Effector memory CD8-positive, alpha-beta T cell (primary cell): ENCODE measurements around the gene TMEM214.
A peak's percentile ranks its signal among the peaks of the same experiment; 100 is the strongest.

Source experiments
- ATAC-seq: fragments of 150-1000 bp; cut with Tn5 transposase; replicated peaks from 2 replicates; pipeline ENCODE4 v1.10.0; 2021; ENCODE audit warnings: mild to moderate bottlenecking, moderate library complexity
- DNase-seq, 3 experiments: peaks; one replicate each; pipeline ENCODE4 v3.0.0; 2021
- H3K27ac Mint-ChIP-seq, 2 donors: one replicate each; pipeline ENCODE4 v1.8.0; 2022; ENCODE audit warnings: mild to moderate bottlenecking in 2 of 2, mixed read lengths in 2 of 2, moderate library complexity in 2 of 2
- H3K27me3 Mint-ChIP-seq, 2 donors: one replicate each; pipeline ENCODE4 v1.8.0; 2022; ENCODE audit warnings: mixed read lengths in 2 of 2
- H3K36me3 Mint-ChIP-seq: one replicate; pipeline ENCODE4 v1.8.0; 2022; ENCODE audit warnings: mild to moderate bottlenecking, moderate library complexity, mixed read lengths; ENCODE audit not compliant: insufficient read depth
- H3K4me1 Mint-ChIP-seq, 2 donors: one replicate each; pipeline ENCODE4 v1.8.0; 2022; ENCODE audit warnings: low read depth in 2 of 2, mixed read lengths in 2 of 2
- H3K4me3 Mint-ChIP-seq, 2 donors: one replicate each; pipeline ENCODE4 v1.8.0; 2022; ENCODE audit warnings: mild to moderate bottlenecking in 2 of 2, mixed read lengths in 2 of 2, moderate library complexity in 2 of 2
- H3K9me3 Mint-ChIP-seq, 2 donors: one replicate each; pipeline ENCODE4 v1.8.0; 2022; ENCODE audit warnings: mixed read lengths in 2 of 2

The TMEM214 gene

DNA sequence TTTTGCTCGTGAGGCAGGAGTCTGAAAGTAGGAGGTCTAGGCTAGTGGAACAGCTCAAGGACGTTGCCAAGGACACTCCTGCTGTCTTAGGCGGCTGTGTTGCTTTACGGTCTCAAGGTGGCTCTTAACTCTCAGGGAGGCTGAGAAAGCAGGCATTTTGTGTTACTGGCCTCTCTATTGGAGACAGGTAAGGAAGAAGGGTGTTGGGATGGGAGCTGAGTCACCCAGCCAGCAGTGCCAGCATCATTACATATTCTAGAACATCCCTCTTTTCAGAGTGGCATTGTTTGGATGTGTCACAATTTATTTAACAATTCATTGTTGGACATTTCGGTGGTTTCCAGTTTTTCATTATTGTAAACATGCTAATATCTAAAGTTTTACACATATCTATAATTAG lies 30.8 kb upstream of the TMEM214 start:
- ATAC-seq (no peak), DNase-seq (no peak)
- no peak overlapping the region for H3K4me3 Mint-ChIP-seq
- no peaks in the 10 kb centered on the region for H3K4me1 Mint-ChIP-seq
- no peaks in the 10 kb centered on the region for H3K9me3 Mint-ChIP-seq
- H3K36me3 Mint-ChIP-seq, result no peaks in the 10 kb centered on the region
- peaks cover 20 to 32% of the 10 kb centered on the region in 2 donors for H3K27me3 Mint-ChIP-seq
- no peak overlapping the region for H3K27ac Mint-ChIP-seq

DNA sequence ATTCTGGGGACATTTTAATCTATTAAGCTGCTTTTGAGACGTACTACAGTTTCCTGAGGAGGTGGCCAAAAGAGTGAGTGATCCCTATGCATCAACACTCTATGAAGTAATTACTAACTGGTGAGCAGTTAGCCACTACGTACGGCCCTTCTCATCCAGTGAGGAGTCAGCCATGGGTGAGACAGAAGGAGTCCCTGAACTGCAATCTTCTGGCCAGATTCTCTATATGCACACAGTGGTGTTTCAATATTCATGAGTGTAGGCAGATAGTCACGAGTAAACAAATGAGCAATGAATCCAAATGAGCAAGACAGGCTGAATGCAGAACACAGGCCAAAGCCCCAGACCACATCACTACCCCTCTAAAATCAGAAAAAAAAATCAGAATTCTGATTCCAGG lies 29.8 kb upstream of the TMEM214 start:
- no peaks in the 10 kb centered on the region for H3K4me1 Mint-ChIP-seq
- no peaks in the 10 kb centered on the region for H3K36me3 Mint-ChIP-seq
- peaks cover 20 to 25% of the 10 kb centered on the region in 2 donors for H3K27me3 Mint-ChIP-seq
- H3K9me3 Mint-ChIP-seq, result no peaks in the 10 kb centered on the region
- no peak overlapping the region for H3K27ac Mint-ChIP-seq
- ATAC-seq, result no peak
- no peak overlapping the region for H3K4me3 Mint-ChIP-seq
- DNase-seq, result no peak

DNA sequence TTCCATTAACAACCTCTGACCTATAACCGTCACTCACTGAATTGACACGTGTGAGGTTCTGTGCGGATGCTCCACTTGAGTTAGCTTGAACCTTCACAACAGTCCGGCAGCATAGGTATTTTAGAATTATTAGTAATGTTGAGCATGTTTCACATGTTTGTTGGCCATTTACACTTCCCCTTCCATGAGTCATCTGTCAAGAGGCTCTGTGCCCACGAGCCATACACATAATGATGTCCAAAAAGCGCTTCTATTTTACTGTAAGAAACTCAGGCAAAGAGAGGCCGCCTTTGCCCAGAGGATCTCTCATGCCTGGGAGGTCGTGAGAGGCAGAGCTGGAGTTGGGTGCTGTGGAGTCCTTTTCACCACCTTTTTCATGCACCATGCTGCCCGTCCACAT lies 28.9 kb upstream of the TMEM214 start:
- no peak for ATAC-seq
- no peaks in the 10 kb centered on the region for H3K36me3 Mint-ChIP-seq

DNA sequence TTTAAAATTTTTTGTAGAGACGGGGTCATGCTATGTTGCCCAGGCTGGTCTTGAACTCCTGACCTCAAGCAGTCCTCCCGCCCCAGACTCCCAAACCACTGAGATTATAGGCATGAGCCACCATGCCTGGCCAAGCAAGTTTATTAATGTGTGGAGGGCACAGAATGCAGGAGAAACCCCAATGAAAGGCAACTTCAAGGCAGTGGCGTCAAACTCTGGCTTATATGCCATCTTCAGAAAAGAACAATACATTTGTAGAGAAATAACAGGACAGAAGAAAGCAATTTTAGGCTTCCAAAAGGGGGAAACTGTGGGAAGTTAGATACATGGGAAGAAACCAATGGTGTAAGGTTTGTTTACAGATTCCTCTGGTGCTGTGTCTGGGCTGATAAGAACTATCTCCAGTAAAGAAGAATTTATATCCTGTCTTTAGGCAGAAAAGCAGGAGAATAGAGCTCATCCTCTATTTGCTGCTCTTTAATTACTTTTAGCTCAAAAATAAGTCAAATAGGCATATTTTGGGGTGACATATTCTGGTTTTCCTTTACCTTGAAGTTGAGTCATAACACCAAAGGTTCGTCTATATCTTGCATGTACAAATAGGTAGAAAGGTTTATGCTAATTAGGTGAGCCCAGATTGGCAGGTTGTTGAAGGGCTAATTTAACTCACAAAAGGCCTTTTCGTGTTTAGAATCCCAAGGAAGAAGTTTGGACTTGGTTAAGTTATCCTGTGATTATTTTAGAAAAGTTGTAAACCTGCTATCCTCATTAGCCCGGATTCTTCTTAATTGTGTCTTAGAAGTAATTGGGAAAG lies 26.0 kb upstream of the TMEM214 start:
- no peak for ATAC-seq
- no peaks in the 10 kb centered on the region for H3K4me1 Mint-ChIP-seq
- no peaks in the 10 kb centered on the region for H3K9me3 Mint-ChIP-seq
- DNase-seq, result no peak
- H3K4me3 Mint-ChIP-seq, result no peak overlapping the region
- no peak overlapping the region for H3K27ac Mint-ChIP-seq
- peaks cover 13 to 14% of the 10 kb centered on the region in 2 donors for H3K27me3 Mint-ChIP-seq
- no peaks in the 10 kb centered on the region for H3K36me3 Mint-ChIP-seq

More for the DNA sequence above, 28.9 kb upstream of the TMEM214 start:
- DNase-seq, result no peak
- Mint-ChIP-seq H3K9me3 (no peaks in the 10 kb centered on the region), H3K27me3 (peaks cover 18 to 20% of the 10 kb centered on the region in 2 donors), H3K4me1 (no peaks in the 10 kb centered on the region), H3K27ac (no peak overlapping the region), H3K4me3 (no peak overlapping the region)

DNA sequence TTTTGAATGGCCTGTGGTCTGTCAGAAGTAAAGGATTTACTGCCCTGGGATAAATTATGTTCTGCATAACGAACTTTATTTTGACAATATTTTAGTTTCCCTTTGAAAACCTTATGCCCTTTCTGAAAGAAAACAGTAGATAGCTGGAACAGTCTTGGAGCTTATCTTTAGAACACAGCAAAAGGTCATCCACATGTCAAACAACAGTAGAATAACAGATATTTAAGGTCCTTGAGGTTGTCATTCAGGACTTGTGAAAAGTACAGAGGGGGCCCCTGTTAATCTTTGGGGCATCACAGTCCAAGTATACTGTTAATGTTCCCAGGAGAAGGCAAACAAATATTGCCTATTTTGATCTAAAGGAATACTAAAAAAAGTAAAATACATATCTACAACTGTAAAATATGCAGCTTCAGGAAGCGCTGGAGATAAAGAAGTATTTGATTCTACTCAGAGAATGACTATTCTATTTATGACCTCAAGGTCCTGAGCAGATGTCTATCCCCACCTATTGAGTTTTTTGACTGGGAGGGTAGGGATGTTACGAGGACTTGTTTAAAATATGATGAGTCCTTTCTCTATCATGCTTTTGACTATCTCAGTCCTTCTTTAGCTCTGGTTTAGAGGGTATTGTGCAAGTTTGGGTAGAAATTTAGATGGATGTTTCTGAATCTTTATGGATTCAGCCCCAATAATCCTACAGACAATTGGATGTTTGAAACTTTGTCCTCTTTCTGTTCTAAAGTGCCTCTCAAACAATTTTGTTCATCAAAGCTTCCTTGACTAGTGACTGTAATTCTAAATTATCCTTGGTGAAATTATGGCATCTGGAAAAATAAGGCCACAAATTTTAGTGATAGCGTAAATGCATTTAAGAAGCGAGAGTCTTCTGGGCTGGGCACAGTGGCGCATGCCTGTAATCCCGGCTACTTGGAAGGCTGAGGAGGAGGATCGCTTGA lies 25.1 kb upstream of the TMEM214 start:
- Mint-ChIP-seq H3K9me3 (no peaks in the 10 kb centered on the region), H3K4me1 (no peaks in the 10 kb centered on the region), H3K27me3 (peaks cover 14 to 19% of the 10 kb centered on the region in 2 donors), H3K36me3 (no peaks in the 10 kb centered on the region), H3K4me3 (no peak overlapping the region), H3K27ac (no peak overlapping the region)
- no peak for DNase-seq
- ATAC-seq, result no peak

DNA sequence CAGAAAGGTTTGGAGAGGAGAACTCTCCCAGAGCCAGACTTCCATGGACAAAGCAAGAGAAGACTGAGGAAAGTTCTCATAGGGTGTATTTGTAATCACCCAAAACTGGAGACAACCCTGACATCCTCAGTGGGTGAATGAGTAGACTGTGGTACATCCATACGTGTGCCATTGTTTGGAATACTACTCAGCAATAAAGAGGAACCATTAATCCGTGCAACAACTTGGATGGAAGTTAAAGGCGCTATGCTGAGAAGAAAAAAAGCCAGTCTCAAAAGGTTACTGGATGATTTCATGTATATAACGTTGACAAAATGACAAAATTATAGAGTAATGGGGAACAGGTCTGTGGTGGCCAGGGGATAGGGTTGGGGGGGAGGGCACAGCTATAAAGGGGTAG lies 24.1 kb upstream of the TMEM214 start:
- DNase-seq (no peak), ATAC-seq (no peak)
- peaks cover 6 to 19% of the 10 kb centered on the region in 2 donors for H3K27me3 Mint-ChIP-seq
- H3K9me3 Mint-ChIP-seq, result no peaks in the 10 kb centered on the region
- no peaks in the 10 kb centered on the region for H3K36me3 Mint-ChIP-seq
- no peak overlapping the region for H3K27ac Mint-ChIP-seq
- H3K4me3 Mint-ChIP-seq, result no peak overlapping the region
- no peaks in the 10 kb centered on the region for H3K4me1 Mint-ChIP-seq

DNA sequence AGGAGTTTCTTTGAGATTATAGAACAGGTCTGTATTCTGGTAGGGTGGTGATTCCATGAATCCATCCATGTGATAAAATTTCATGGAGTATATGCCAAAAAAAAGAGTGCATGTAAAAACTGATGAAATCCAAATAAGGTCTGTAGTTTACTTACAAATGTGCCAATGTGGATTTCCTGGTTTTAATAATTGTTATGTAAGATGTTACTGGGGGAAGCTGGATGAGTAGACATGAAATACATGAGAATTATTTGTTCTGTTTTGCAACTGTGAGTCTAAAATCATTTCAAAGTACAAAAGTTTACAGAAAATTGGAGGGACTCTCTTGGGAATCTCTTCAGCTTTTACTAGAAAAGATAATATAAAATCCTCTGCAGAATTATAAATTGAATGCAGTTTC lies 23.7 kb upstream of the TMEM214 start:
- no peaks in the 10 kb centered on the region for H3K36me3 Mint-ChIP-seq
- no peak overlapping the region for H3K27ac Mint-ChIP-seq
- H3K4me3 Mint-ChIP-seq, result no peak overlapping the region
- no peaks in the 10 kb centered on the region for H3K4me1 Mint-ChIP-seq
- ATAC-seq (no peak), DNase-seq (no peak)
- peaks cover 2 to 15% of the 10 kb centered on the region in 2 donors for H3K27me3 Mint-ChIP-seq
- H3K9me3 Mint-ChIP-seq, result no peaks in the 10 kb centered on the region

DNA sequence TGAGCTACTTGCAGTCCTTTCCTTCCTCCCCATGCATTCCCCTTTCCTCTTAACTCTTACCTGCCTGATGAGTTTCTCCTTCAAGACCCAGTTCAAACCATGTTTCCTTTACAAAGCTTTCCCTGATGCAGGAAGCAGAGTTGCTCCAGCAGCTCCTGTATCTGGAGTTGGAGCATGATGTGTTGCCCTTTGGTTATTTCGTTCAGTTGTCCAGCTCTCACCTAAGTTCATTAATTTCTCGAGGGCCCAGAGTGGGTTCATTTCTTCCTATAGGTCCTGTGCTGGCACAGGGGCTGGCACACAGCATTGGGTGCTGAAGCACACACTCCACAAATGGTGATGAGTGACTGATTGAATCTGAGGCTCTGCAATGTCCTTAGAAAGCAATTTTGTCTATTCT lies 23.0 kb upstream of the TMEM214 start:
- H3K4me1 Mint-ChIP-seq, result no peaks in the 10 kb centered on the region
- no peak overlapping the region for H3K27ac Mint-ChIP-seq
- DNase-seq (no peak), ATAC-seq (no peak)
- H3K27me3 Mint-ChIP-seq, result peaks cover 0 to 13% of the 10 kb centered on the region in 2 donors
- H3K9me3 Mint-ChIP-seq, result no peaks in the 10 kb centered on the region
- H3K36me3 Mint-ChIP-seq, result no peaks in the 10 kb centered on the region
- no peak overlapping the region for H3K4me3 Mint-ChIP-seq

DNA sequence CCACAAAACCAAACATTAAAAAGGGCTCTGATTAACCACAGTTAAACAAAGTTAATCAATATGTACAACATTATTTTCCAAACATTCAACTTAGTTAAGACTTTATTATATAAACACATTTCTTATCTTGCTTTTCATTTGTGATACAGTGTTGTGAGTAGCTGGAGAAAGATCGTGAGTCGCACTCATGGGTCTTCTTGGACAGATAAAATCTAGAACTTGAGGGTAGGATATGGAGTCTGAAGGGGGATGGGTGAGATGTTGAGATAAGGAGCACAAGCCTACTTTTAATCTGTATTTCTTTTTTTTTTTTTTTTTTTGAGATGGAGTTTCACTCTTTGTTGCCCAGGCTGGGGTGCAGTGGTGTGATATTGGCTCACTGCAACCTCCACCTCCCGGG lies 22.6 kb upstream of the TMEM214 start:
- Mint-ChIP-seq H3K4me1 (no peaks in the 10 kb centered on the region), H3K4me3 (no peak overlapping the region), H3K9me3 (no peaks in the 10 kb centered on the region), H3K36me3 (no peaks in the 10 kb centered on the region), H3K27ac (no peak overlapping the region), H3K27me3 (peaks cover 0 to 12% of the 10 kb centered on the region in 2 donors)
- ATAC-seq (no peak), DNase-seq (no peak)

DNA sequence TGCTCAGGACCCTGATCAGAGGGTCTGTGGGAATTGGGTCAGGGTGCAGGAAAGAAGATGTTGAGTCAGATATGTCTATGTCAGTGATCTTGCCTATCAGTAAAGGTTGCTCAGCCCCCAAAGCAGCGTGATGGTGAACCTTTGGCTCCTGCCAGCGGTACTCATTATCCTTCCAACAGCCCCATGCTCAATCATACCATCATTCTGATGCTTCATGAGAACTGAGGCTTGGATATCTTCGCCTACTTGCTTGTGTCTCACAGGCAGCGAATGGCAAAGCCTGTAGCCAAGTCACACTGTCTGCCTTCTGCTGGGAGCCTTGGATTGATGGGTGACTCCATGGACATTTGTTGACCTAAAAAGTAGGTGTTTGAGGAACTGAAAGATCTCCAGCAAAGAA lies 19.0 kb upstream of the TMEM214 start:
- no peak overlapping the region for H3K4me3 Mint-ChIP-seq
- peaks cover 0 to 7% of the 10 kb centered on the region in 2 donors for H3K27me3 Mint-ChIP-seq
- ATAC-seq (no peak), DNase-seq (no peak)
- H3K36me3 Mint-ChIP-seq, result no peaks in the 10 kb centered on the region
- H3K27ac Mint-ChIP-seq, result no peak overlapping the region
- H3K9me3 Mint-ChIP-seq, result no peaks in the 10 kb centered on the region
- no peaks in the 10 kb centered on the region for H3K4me1 Mint-ChIP-seq

DNA sequence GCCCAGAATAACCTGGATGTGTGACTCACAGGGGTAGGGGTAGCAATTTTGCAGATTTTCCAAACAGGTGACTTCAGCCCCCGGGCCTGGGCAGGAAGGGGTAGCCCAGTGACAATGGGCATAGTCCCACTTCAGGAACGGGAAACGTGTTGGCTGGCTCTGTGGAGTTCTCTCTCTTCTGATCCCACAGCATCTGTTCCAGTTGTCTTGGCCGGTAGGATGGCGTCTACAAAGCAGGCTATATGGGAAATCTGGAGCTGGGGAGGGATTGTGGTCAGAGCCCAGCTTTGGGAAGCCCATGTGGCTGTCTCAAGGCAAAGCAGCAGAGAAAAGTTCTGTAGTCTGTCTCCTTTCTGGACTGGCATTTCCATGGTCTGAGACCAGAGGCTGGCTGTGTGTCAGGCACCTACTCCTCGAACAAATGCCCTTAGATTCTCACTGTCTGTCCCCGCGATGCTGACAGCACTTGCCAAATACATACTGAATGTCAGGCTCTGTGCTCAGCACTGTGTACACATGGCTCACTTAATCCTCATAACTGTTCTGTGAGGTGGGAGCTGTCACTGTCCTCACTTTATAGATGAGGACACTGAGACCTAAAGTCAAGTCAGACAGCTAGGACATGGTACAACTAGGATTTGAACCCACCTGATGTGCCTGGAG lies 17.9 kb upstream of the TMEM214 start:
- Mint-ChIP-seq H3K27me3 (peaks cover 0 to 7% of the 10 kb centered on the region in 2 donors), H3K4me3 (no peak overlapping the region), H3K36me3 (no peaks in the 10 kb centered on the region), H3K9me3 (no peaks in the 10 kb centered on the region), H3K4me1 (no peaks in the 10 kb centered on the region), H3K27ac (no peak overlapping the region)
- ATAC-seq (no peak), DNase-seq (no peak)

DNA sequence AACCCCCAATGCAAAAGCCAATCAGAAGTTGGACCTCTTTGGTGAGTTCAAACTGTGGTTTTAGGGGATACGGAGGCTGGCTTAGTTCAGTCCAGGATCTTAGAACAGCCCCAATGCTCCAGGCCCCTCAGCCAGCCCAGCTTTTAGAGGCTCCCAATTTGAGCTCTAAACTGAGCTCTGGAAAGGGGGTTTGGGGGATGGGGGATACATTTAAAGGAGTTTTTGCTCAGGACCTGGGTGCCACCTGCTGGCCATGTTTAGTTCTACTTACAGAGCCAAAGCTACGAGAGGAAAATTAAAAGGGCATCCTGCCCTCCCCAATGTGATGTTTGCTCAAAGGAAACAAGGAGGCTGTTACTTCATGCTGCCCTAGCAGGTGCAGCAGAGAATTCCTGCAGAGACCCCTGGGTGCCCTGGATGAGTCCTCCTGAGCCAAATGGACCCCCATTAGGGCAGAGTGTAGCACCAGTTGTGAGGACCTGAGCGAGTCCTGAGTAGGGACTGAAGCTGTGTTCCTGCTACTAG lies 15.9 kb upstream of the TMEM214 start:
- no peak overlapping the region for H3K4me3 Mint-ChIP-seq
- H3K9me3 Mint-ChIP-seq, result no peaks in the 10 kb centered on the region
- no peaks in the 10 kb centered on the region for H3K36me3 Mint-ChIP-seq
- H3K27me3 Mint-ChIP-seq, result peaks cover 0 to 7% of the 10 kb centered on the region in 2 donors
- H3K27ac Mint-ChIP-seq, result no peak overlapping the region
- ATAC-seq (no peak), DNase-seq (peak in 2 of 3 experiments; percentile 14 to 18)
- no peaks in the 10 kb centered on the region for H3K4me1 Mint-ChIP-seq

DNA sequence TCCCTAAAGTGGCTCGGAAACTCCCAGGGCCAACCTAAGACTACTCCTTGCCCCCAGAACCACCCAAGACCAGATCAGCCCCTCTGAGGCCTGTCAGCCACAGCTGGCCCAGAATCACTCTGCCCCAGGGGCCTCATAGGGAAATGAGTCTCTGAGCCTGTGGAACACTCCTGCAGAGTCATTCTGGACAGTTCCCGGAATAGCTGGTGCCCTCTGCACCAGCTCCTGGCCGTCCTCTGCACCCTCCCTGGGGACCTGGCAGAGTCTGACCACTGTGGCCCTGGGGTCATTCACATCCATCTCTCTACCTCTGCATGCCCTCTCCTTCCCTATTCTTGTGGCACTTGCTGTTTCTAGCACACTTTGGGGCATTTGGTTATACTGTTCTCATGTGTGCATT lies 14.6 kb upstream of the TMEM214 start:
- Mint-ChIP-seq H3K27ac (no peak overlapping the region), H3K4me1 (no peaks in the 10 kb centered on the region), H3K27me3 (no peaks in the 10 kb centered on the region), H3K36me3 (no peaks in the 10 kb centered on the region), H3K4me3 (no peak overlapping the region), H3K9me3 (no peaks in the 10 kb centered on the region)
- DNase-seq (no peak), ATAC-seq (no peak)
